GM23338 (cell line): Measurements from ENCODE around the gene CHN2.

ENCODE experiments used
- EZH2 ChIP-seq: fragments of 200-600 bp; sonication (generic); IDR thresholded peaks from one replicate; pipeline ENCODE4 v1.8.0; 2017; ENCODE audit warnings: antibody characterized with exemption, mild to moderate bottlenecking, low read depth; ENCODE audit not compliant: unreplicated experiment
- EZH2phosphoT487 ChIP-seq: fragments of 200-600 bp; sonication (generic); IDR thresholded peaks from one replicate; pipeline ENCODE4 v1.8.1; 2018; ENCODE audit warnings: antibody characterized with exemption; ENCODE audit not compliant: unreplicated experiment
- POLR2AphosphoS5 ChIP-seq: IDR thresholded peaks from 2 replicates; pipeline ENCODE4 v1.6.1; 2016; ENCODE audit warnings: antibody characterized with exemption, low read depth
- STAT1 ChIP-seq: IDR thresholded peaks from one replicate; pipeline ENCODE4 v1.6.1; 2016; ENCODE audit warnings: antibody characterized with exemption; ENCODE audit not compliant: unreplicated experiment
- TF ChIP-seq, protein P1 (sequence below), 2 experiments: fragments of 200-600 bp in 1 of 2; sonication (generic) in 1 of 2; conservative IDR thresholded peaks; 2 replicates each; pipeline versions ENCODE4 v1.5.1 to v1.6.1; 2016 to 2017; ENCODE audit warnings: antibody characterized with exemption in 2 of 2, low read depth in 2 of 2, mild to moderate bottlenecking in 2 of 2, moderate library complexity in 1 of 2
- TF ChIP-seq, protein P2 (sequence below): IDR thresholded peaks from one replicate; pipeline ENCODE4 v1.6.1; 2018; ENCODE audit warnings: antibody characterized with exemption; ENCODE audit not compliant: unreplicated experiment

DNA sequence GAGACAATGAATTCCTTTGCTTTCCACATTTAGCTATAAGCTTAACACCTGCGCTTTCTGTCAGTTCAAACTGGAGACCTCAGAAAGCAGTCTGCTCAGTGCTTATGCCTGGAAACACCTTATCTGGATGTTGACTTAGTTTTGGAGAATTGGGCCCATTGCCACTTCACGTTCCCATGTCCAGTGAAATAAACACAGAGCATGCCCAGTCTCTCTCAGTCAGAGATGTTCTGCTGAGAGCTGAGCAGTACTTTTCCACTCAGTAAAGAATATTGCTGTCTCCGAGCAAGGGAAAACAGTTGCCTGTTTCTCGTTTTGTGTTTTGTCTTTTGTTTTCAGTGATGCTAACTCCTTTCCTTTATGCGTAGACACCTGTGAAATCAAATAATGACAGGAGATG, 285.9 kb downstream of the CHN2 start:
- TF ChIP-seq, protein P1, sequence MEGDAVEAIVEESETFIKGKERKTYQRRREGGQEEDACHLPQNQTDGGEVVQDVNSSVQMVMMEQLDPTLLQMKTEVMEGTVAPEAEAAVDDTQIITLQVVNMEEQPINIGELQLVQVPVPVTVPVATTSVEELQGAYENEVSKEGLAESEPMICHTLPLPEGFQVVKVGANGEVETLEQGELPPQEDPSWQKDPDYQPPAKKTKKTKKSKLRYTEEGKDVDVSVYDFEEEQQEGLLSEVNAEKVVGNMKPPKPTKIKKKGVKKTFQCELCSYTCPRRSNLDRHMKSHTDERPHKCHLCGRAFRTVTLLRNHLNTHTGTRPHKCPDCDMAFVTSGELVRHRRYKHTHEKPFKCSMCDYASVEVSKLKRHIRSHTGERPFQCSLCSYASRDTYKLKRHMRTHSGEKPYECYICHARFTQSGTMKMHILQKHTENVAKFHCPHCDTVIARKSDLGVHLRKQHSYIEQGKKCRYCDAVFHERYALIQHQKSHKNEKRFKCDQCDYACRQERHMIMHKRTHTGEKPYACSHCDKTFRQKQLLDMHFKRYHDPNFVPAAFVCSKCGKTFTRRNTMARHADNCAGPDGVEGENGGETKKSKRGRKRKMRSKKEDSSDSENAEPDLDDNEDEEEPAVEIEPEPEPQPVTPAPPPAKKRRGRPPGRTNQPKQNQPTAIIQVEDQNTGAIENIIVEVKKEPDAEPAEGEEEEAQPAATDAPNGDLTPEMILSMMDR (conservative IDR thresholded peaks at IDR 0.05; ENCODE audit: low read depth in 2 of 2): no peak
- no peak for TF ChIP-seq POLR2AphosphoS5
- TF ChIP-seq EZH2: no peak
- TF ChIP-seq, protein P2, sequence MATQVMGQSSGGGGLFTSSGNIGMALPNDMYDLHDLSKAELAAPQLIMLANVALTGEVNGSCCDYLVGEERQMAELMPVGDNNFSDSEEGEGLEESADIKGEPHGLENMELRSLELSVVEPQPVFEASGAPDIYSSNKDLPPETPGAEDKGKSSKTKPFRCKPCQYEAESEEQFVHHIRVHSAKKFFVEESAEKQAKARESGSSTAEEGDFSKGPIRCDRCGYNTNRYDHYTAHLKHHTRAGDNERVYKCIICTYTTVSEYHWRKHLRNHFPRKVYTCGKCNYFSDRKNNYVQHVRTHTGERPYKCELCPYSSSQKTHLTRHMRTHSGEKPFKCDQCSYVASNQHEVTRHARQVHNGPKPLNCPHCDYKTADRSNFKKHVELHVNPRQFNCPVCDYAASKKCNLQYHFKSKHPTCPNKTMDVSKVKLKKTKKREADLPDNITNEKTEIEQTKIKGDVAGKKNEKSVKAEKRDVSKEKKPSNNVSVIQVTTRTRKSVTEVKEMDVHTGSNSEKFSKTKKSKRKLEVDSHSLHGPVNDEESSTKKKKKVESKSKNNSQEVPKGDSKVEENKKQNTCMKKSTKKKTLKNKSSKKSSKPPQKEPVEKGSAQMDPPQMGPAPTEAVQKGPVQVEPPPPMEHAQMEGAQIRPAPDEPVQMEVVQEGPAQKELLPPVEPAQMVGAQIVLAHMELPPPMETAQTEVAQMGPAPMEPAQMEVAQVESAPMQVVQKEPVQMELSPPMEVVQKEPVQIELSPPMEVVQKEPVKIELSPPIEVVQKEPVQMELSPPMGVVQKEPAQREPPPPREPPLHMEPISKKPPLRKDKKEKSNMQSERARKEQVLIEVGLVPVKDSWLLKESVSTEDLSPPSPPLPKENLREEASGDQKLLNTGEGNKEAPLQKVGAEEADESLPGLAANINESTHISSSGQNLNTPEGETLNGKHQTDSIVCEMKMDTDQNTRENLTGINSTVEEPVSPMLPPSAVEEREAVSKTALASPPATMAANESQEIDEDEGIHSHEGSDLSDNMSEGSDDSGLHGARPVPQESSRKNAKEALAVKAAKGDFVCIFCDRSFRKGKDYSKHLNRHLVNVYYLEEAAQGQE: no peak
- no peak for TF ChIP-seq STAT1
- no peak for TF ChIP-seq EZH2phosphoT487
